K562 (cell line): ENCODE measurements around the gene HOXD4.

ENCODE experiments used
- JUND ChIP-seq, 2 experiments: IDR thresholded peaks; 2 replicates in 1 of 2; 3 replicates in 1 of 2; pipeline ENCODE4 v1.6.1; 2011; ENCODE audit warnings: borderline replicate concordance in 2 of 2, low read depth in 2 of 2, low read length in 2 of 2, improper control_type of control experiment in 1 of 2, missing biosample characterization in 1 of 2, missing genetic modification characterization in 1 of 2, missing genetic modification reagents in 1 of 2
- TAF1 ChIP-seq: IDR thresholded peaks from 2 replicates; pipeline ENCODE4 v1.6.1; 2011; ENCODE audit warnings: mild to moderate bottlenecking, low read length, moderate library complexity; ENCODE audit not compliant: insufficient read depth, control insufficient read depth, severe bottlenecking; ENCODE audit errors: extremely low read depth
- UBTF ChIP-seq, 2 experiments: IDR thresholded peaks; 2 replicates each; pipeline ENCODE4 v1.6.1; 2012; ENCODE audit warnings: improper control_type of control experiment in 2 of 2, low read depth in 2 of 2, low read length in 2 of 2, borderline replicate concordance in 1 of 2
- ZBTB9 ChIP-seq: fragments of 450-650 bp; formaldehyde crosslinking; IDR thresholded peaks from 2 replicates; pipeline ENCODE4 v1.4.0; 2020; ENCODE audit warnings: mild to moderate bottlenecking, moderate library complexity

- TF ChIP-seq ZBTB9 (CRISPR knock-in tag): no peak
- no peak for TF ChIP-seq JUND (IDR thresholded peaks at IDR 0.05; ENCODE audit: borderline replicate concordance, low read depth, low read length)
- no peak for TF ChIP-seq JUND (tag; IDR thresholded peaks at IDR 0.05; ENCODE audit: borderline replicate concordance, low read depth, low read length)
- TF ChIP-seq UBTF (IDR thresholded peaks at IDR 0.05; ENCODE audit: borderline replicate concordance in 1 of 2, low read depth in 2 of 2, low read length in 2 of 2): no peak
- TF ChIP-seq TAF1: no peak
Observed at GRCh38 chr2:176165370-176166050, 14.2 kb downstream of the HOXD4 start.
